CD4-positive, alpha-beta memory T cell (primary cell): Measurements from ENCODE around the gene PSTK. TPM values are rescaled to one million over a fixed set of nuclear protein-coding genes. Genes with fewer than 3 reads are reported as not detected.

ENCODE experiments used
- CTCF ChIA-PET: fragments of 350-600 bp; sonication (Branson Sonifier 250); formaldehyde crosslinking; loops from one replicate; lab custom pipeline; 2021; ENCODE audit warnings: inconsistent platforms; ENCODE audit not compliant: partially characterized antibody; lab: Charles Lee
- POLR2A ChIA-PET: fragments of 350-600 bp; sonication (Branson Sonifier 250); formaldehyde crosslinking; loops from one replicate; lab custom pipeline; 2021; ENCODE audit not compliant: partially characterized antibody; lab: Charles Lee
- DNase-seq, 5 donors: peaks; one replicate each; pipeline versions ENCODE4 v3.0.0 to v3.0.0-alpha.2; 2020 to 2022; ENCODE audit warnings: mixed read lengths in 1 of 5
- H3K27ac ChIP-seq: one replicate; pipeline ENCODE4 v1.7.0; 2013; ENCODE audit warnings: low read depth, low read length
- H3K27me3 ChIP-seq: 2 replicates; pipeline ENCODE4 v1.7.0; 2013; ENCODE audit warnings: mild to moderate bottlenecking, low read length, moderate library complexity; ENCODE audit not compliant: insufficient read depth
- H3K36me3 ChIP-seq: 2 replicates; pipeline ENCODE4 v1.7.0; 2013; ENCODE audit warnings: mild to moderate bottlenecking, low read length, moderate library complexity; ENCODE audit not compliant: insufficient read depth
- H3K4me1 ChIP-seq: 2 replicates; pipeline ENCODE4 v1.7.0; 2013; ENCODE audit warnings: mild to moderate bottlenecking, low read length, moderate library complexity; ENCODE audit not compliant: insufficient read depth
- H3K4me3 ChIP-seq, 2 donors: one replicate each; pipeline ENCODE4 v1.7.0; 2013; ENCODE audit warnings: low read length in 2 of 2, mild to moderate bottlenecking in 1 of 2
- H3K9me3 ChIP-seq, 2 donors: one replicate each; pipeline ENCODE4 v1.7.0; 2013; ENCODE audit warnings: low read length in 2 of 2, control low read depth in 1 of 2; ENCODE audit not compliant: control insufficient read depth in 1 of 2
- H3K27ac Mint-ChIP-seq, 7 donors: one replicate each; pipeline ENCODE4 v1.8.0; 2020 to 2021; ENCODE audit warnings: mixed read lengths in 7 of 7, mild to moderate bottlenecking in 6 of 7, inconsistent platforms in 3 of 7, moderate library complexity in 3 of 7
- H3K27me3 Mint-ChIP-seq, 2 donors: one replicate each; pipeline ENCODE4 v1.8.0; 2020 to 2021; ENCODE audit warnings: mixed read lengths in 2 of 2
- H3K36me3 Mint-ChIP-seq, 2 donors: one replicate each; pipeline ENCODE4 v1.8.0; 2020 to 2021; ENCODE audit warnings: mixed read lengths in 2 of 2, inconsistent platforms in 1 of 2, mild to moderate bottlenecking in 1 of 2
- H3K4me1 Mint-ChIP-seq, 4 donors: one replicate each; pipeline ENCODE4 v1.8.0; 2020 to 2021; ENCODE audit warnings: mixed read lengths in 4 of 4, mild to moderate bottlenecking in 1 of 4
- H3K4me3 Mint-ChIP-seq, 8 donors: one replicate each; pipeline ENCODE4 v1.8.0; 2020 to 2021; ENCODE audit warnings: mixed read lengths in 8 of 8, mild to moderate bottlenecking in 7 of 8, moderate library complexity in 6 of 8, inconsistent platforms in 3 of 8
- H3K9me3 Mint-ChIP-seq, 8 donors: one replicate each; pipeline ENCODE4 v1.8.0; 2020 to 2021; ENCODE audit warnings: mixed read lengths in 8 of 8, mild to moderate bottlenecking in 5 of 8, inconsistent platforms in 3 of 8, moderate library complexity in 1 of 8
- intact Hi-C: fragments of 100-400 bp; cut with micrococcal nuclease; formaldehyde crosslinking; loops from one replicate; pipeline ENCODE4 v1.15.1; 2023
- polyA plus RNA-seq, 2 donors: library from polyadenylated mRNA; unstranded; fragments of 300-500 nt; fragmentation: Illumina TruSeq; gene quantifications; one replicate each; pipeline ENCODE4 v1.2.3, GENCODE V29; 2021
- total RNA-seq, 2 experiments: library from RNA; stranded (reverse); gene quantifications; one replicate each; pipeline ENCODE4 v1.2.3, GENCODE V29; 2021

Gene PSTK
- total and polyA plus RNA-seq, 4 experiments from 2014 or later = 3.9 to 11.6 (median 5.3) TPM

DNA sequence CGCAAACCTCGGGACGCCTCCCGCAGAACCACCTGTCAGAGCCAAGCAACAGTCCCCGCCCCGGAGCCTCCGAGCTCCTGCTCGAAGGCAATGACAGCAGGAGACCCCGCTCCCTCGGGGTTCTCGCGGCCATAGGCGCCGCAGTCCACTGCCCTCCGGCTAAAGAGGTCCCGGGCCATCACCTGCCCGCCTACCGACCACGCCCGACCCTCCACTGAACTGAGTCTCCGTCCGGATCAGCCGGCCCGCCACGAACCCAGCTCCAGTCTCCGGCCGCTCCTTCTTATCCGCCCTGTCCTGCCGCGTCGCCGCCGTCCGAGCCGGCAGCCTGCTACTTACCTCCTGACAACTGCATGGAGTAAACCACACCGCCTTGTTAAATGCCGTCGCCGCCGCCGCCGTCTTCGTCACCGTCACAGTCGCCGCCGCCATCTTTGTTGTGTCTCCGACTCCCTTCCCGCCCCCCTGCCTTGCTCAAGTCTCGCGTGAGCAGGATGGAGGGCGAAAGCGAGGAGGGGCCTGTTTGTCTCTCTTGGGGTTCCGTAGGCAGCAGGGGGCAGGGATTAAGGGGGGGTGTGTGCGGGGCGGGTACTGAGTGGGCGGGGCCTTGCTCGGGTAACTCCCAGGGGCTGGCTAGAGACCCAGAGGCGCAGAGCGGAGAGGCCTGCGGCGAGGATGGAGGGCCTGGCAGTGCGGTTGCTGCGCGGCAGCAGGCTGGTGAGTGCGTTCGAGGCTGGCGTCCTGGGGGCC lies 28.3 kb downstream of the PSTK start, which contains the start of the genes ACADSB and IKZF5:
TSS of gene ACADSB (plus strand) at position 652 of the 750 bp plus-strand sequence. CDS start at position 676, 24 bp downstream.
TSS of gene IKZF5 (minus strand) at position 441 of the 750 bp plus-strand sequence. CDS start 10,170 bp downstream, outside the sequence.
- no peaks in the 10 kb centered on the region for H3K36me3 ChIP-seq
- peaks cover 41 to 73% (median 56%) of the 10 kb centered on the region in 4 donors for H3K4me1 Mint-ChIP-seq
- peaks cover 13 to 23% of the 10 kb centered on the region in 2 donors for H3K36me3 Mint-ChIP-seq
- H3K9me3 Mint-ChIP-seq = no peaks in the 10 kb centered on the region
- H3K27ac ChIP-seq = peak within 1 kb of the TSS; percentile 91
- H3K9me3 ChIP-seq = no peaks in the 10 kb centered on the region
- ChIA-PET POLR2A (interaction anchor here (0.8 to 4.6 kb wide), 13 partner anchors 9 to 233 kb away, joined by 3 to 74 read pairs (median 6); partner anchors contain the start of genes BUB3, C10orf88 and PSTK), CTCF (interaction anchor here (0.8 to 3.9 kb wide), 4 partner anchors 11 to 54 kb away, joined by 3 to 26 read pairs (median 6); partner anchors contain the start of gene PSTK)
- H3K27me3 Mint-ChIP-seq = no peaks in the 10 kb centered on the region
- peaks cover 58% of the 10 kb centered on the region for H3K4me1 ChIP-seq
- peak within 1 kb of the TSS; percentile 96 to 100 (median 99) for H3K4me3 Mint-ChIP-seq
- intact Hi-C loops = loop anchor here (1.0 to 2.0 kb wide), 6 partner anchors 28 to 1080 kb away; partner anchors contain the start of genes ATE1, BUB3, C10orf88 and FAM24B
- peak within 1 kb of the TSS; percentile 68 to 87 for H3K4me3 ChIP-seq
- peak; percentile 95 to 99 (median 97) for DNase-seq
- peak within 1 kb of the TSS; percentile 92 to 100 (median 99) for H3K27ac Mint-ChIP-seq
- H3K27me3 ChIP-seq = no peaks in the 10 kb centered on the region

DNA sequence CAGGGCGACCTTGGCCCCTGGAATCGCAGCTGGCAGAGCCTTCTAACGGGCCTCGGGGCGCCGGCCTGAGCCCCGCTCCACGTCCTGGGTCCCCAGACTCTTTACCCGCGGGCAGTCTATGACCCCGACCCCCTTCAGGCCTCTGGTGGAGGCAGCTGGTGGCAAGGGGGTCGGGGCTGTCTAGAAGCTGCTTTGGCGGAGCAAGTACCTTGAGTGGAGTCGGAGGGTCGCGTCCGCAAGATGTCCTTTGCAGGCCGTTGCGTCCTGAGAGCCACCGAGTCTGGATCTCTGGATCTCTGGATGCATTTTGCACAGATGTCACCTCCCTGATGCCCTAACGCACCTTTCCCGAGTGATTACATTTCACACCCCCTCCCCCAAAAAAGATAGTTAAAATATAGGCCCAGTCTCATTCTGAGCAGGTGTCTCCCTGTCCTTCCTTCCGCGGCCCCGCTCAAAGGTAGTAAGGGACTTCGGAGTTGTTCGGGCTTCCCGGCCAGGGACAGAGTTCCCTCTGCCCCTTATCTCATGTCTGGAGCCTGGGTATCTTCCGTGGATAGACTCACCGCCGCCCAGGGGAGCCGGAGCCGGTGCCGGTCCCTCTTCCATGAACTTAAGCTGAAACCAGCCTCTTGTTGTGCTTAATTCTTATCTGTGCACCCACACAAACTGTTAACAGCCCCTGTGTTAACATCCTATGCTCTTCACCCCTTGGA lies 29.1 kb downstream of the PSTK start:
- POLR2A ChIA-PET = interaction anchor here (1.0 to 4.6 kb wide), 9 partner anchors 10 to 1907 kb away, joined by 3 to 74 read pairs (median 8); partner anchors contain the start of genes BUB3, C10orf88, FAM24B and PSTK
- CTCF ChIA-PET = interaction anchor here (3.9 kb wide), 1 partner anchor 29 kb away, joined by 26 read pairs; the partner anchor contains the start of gene PSTK
- peaks cover 38 to 66% (median 51%) of the 10 kb centered on the region in 4 donors for H3K4me1 Mint-ChIP-seq

DNA sequence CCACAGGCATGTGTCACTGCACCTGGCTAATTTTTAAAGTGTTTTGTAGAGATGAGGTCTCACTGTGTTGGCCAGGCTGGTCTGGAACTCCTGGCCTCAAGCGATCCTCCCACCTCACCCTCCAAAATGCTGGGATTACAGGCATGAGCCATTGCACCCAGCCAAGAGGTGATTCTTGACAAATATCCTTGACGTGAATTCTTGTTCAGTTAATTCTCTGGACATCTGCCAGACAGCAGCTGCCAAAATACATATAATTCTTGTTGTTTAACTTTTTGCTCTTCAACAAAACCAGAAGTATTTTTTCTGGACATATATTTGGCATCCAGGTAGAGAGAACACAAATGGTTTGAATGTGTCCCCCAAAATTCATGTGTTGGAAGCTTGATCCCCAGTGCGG lies 31.8 kb downstream of the PSTK start:
- DNase-seq = no peak
- Histone ChIP-seq H3K27ac (no peak overlapping the region), H3K9me3 (no peaks in the 10 kb centered on the region), H3K4me1 (peaks cover 26% of the 10 kb centered on the region), H3K36me3 (no peaks in the 10 kb centered on the region), H3K27me3 (no peaks in the 10 kb centered on the region), H3K4me3 (no peak overlapping the region)
- Mint-ChIP-seq H3K9me3 (peaks cover 0 to 2% (median 0%) of the 10 kb centered on the region in 8 donors), H3K4me3 (no peak overlapping the region), H3K4me1 (peaks cover 26 to 41% (median 35%) of the 10 kb centered on the region in 4 donors), H3K36me3 (peaks cover 15 to 26% of the 10 kb centered on the region in 2 donors), H3K27me3 (no peaks in the 10 kb centered on the region), H3K27ac (no peak overlapping the region)
- ChIA-PET CTCF (interaction anchor here (1.0 to 1.3 kb wide), 2 partner anchors 31 to 32 kb away, joined by 3 read pairs; partner anchors contain the start of gene PSTK), POLR2A (no interaction called here)
- intact Hi-C loops = no loop called here

More for the DNA sequence above, 29.1 kb downstream of the PSTK start:
- Mint-ChIP-seq H3K9me3 (no peaks in the 10 kb centered on the region), H3K4me3 (peak overlapping the region; percentile 96 to 100 (median 99)), H3K27me3 (no peaks in the 10 kb centered on the region), H3K27ac (peak overlapping the region; percentile 92 to 100 (median 99)), H3K36me3 (peaks cover 13 to 20% of the 10 kb centered on the region in 2 donors)
- peak in 4 of 5 donors; percentile 2 to 23 (median 17) for DNase-seq
- intact Hi-C loops = loop anchor here (2.0 kb wide), 1 partner anchor 1080 kb away; the partner anchor contains the start of gene ATE1
- Histone ChIP-seq H3K36me3 (no peaks in the 10 kb centered on the region), H3K9me3 (no peaks in the 10 kb centered on the region), H3K4me1 (peaks cover 51% of the 10 kb centered on the region), H3K27ac (peak overlapping the region; percentile 91), H3K27me3 (no peaks in the 10 kb centered on the region), H3K4me3 (peak overlapping the region; percentile 68 to 77)

DNA sequence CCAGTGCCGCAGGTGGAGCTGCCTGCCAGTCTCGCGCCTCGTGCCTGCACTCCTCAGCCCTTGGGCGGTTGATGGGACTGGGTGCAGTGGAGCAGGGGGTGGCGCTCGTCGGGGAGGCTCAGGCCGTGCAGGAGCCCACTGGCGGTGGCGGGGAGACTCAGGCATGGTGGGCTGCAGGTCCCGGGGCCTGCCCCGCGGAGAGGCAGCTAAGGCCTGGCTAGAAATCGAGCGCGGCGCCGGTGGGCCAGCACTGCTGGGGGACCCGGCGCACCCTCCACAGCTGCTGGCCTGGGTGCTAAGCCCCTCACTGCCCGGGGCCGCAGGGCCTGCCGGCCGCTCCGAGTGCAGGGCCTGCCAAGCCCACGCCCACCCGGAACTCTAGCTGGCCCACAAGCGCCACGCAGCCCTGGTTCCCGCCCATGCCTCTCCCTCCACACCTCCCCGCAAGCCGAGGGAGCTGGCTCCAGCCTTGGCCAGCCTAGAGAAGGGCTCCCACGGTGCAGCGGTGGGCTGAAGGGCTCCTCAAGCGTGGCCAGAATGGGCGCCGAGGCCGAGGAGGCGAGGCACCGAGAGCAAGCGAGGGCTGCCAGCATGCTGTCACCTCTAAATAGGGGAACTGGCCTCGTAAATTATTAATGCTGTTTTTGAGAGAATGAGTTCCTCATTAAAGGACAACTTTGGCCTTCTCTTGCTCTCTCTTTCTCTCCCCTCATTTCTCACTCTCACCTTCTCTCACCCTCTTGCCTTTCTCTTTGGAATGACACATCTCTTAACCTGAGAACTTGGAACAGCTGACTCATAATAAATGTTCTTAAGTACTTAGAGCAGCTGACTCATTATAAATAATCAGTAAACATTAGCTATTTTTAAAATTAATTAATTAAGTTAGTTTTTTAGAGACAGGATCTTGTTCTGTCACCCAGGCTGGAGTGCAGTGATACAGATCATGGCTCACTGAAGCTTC lies 33.5 kb downstream of the PSTK start:
- POLR2A ChIA-PET = no interaction called here
- CTCF ChIA-PET = interaction anchor here (0.7 to 1.3 kb wide), 2 partner anchors 10 to 20 kb away, joined by 3 read pairs; no protein-coding TSS in a partner anchor
- intact Hi-C loops = no loop called here

DNA sequence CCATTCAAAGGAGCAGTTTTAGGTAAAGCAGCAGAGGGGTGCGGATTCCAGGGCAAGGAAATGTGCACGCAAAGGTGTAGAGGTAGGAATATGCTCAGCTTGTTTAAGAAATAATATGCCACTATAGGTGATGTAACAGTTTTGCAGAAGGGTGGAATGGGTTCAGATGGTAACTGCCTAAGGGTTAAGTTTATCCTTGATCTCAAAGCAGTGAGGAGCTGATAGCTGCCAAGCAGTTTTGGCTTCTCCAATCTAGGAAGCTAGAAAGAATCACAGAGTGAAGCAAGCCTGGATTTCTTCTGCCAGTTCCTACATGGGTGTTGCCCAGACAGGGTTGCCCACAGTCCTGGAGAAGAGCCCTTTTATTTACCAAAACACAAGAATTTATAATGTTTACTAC lies 34.6 kb downstream of the PSTK start:
- Mint-ChIP-seq H3K4me3 (no peak overlapping the region), H3K27me3 (no peaks in the 10 kb centered on the region), H3K36me3 (peaks cover 0 to 31% of the 10 kb centered on the region in 2 donors), H3K4me1 (peaks cover 13 to 21% (median 19%) of the 10 kb centered on the region in 4 donors), H3K27ac (no peak overlapping the region), H3K9me3 (peaks cover 0 to 2% (median 0%) of the 10 kb centered on the region in 8 donors)
- H3K4me3 ChIP-seq = no peak overlapping the region
- H3K4me1 ChIP-seq = peaks cover 15% of the 10 kb centered on the region
- no peak overlapping the region for H3K27ac ChIP-seq
- CTCF ChIA-PET = interaction anchor here (0.7 kb wide), 1 partner anchor 9 kb away, joined by 3 read pairs; no protein-coding TSS in a partner anchor
- no peaks in the 10 kb centered on the region for H3K36me3 ChIP-seq
- H3K27me3 ChIP-seq = no peaks in the 10 kb centered on the region
- POLR2A ChIA-PET = no interaction called here
- no peaks in the 10 kb centered on the region for H3K9me3 ChIP-seq
- intact Hi-C loops = no loop called here
- DNase-seq = no peak

More for the DNA sequence above, 33.5 kb downstream of the PSTK start:
- no peak for DNase-seq
- H3K4me3 Mint-ChIP-seq = no peak overlapping the region
- H3K36me3 ChIP-seq = no peaks in the 10 kb centered on the region
- no peak overlapping the region for H3K27ac ChIP-seq
- peaks cover 6 to 31% of the 10 kb centered on the region in 2 donors for H3K36me3 Mint-ChIP-seq
- H3K9me3 ChIP-seq = no peaks in the 10 kb centered on the region
- no peak overlapping the region for H3K27ac Mint-ChIP-seq
- peaks cover 20% of the 10 kb centered on the region for H3K4me1 ChIP-seq
- peaks cover 0 to 2% (median 0%) of the 10 kb centered on the region in 8 donors for H3K9me3 Mint-ChIP-seq
- H3K4me1 Mint-ChIP-seq = peaks cover 19 to 28% (median 24%) of the 10 kb centered on the region in 4 donors
- H3K27me3 Mint-ChIP-seq = no peaks in the 10 kb centered on the region
- no peak overlapping the region for H3K4me3 ChIP-seq
- H3K27me3 ChIP-seq = no peaks in the 10 kb centered on the region

DNA sequence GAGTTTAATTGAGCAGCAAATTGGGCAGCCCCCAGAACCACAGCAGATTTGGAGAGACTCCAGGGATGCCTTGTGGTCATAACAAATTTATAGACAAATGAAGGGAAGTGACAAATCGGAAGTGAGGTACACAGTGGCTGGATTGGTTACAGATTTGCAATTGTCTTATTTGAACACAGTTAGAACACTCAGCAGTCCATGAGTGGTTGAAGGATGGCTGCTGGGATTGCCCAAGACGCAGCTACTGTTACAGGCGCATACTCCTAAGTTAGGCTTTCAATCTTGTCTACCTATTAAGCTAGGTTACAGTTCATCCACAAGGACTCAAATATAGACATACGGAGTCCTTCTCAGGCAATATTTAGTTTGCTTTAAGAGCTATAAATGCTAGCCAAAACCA lies 36.0 kb downstream of the PSTK start:
- intact Hi-C loops = no loop called here
- DNase-seq = no peak
- Histone ChIP-seq H3K27ac (no peak overlapping the region), H3K36me3 (no peaks in the 10 kb centered on the region), H3K4me3 (no peak overlapping the region), H3K4me1 (peaks cover under 1% of the 10 kb centered on the region), H3K27me3 (no peaks in the 10 kb centered on the region), H3K9me3 (no peaks in the 10 kb centered on the region)
- ChIA-PET POLR2A (no interaction called here), CTCF (interaction anchor here (1.0 to 1.5 kb wide), 2 partner anchors 9 to 26 kb away, joined by 3 read pairs; no protein-coding TSS in a partner anchor)
- H3K4me3 Mint-ChIP-seq = no peak overlapping the region
- peaks cover 0 to 31% of the 10 kb centered on the region in 2 donors for H3K36me3 Mint-ChIP-seq
- peaks cover 0 to 9% (median 7%) of the 10 kb centered on the region in 4 donors for H3K4me1 Mint-ChIP-seq
- peaks cover 0 to 2% (median 0%) of the 10 kb centered on the region in 8 donors for H3K9me3 Mint-ChIP-seq
- H3K27ac Mint-ChIP-seq = no peak overlapping the region
- H3K27me3 Mint-ChIP-seq = no peaks in the 10 kb centered on the region
